Aorta (tissue), 5 donors: ENCODE measurements around the gene PRKN. TPM values are rescaled to one million over a fixed set of nuclear protein-coding genes. Genes with fewer than 3 reads are reported as not detected.

Source experiments
- ATAC-seq: fragments of 200-7000 bp; cut with Tn5 transposase; one replicate; pipeline ENCODE4 v1.9.1; 2022; ENCODE audit warnings: moderate library complexity; ENCODE audit not compliant: low FRiP score
- DNase-seq, 2 donors: peaks; one replicate each; pipeline ENCODE4 v3.0.0-alpha.2; 2020
- H3K27ac ChIP-seq, 2 donors: one replicate each; pipeline ENCODE4 v1.5.1; 2013; ENCODE audit warnings: low read length in 2 of 2, mild to moderate bottlenecking in 2 of 2, moderate library complexity in 2 of 2, control low read depth in 1 of 2, inconsistent platforms in 1 of 2, low read depth in 1 of 2
- H3K27me3 ChIP-seq, 2 donors: one replicate each; pipeline ENCODE4 v1.6.1; 2013; ENCODE audit warnings: control low read depth in 1 of 2, low read length in 1 of 2, mild to moderate bottlenecking in 1 of 2, moderate library complexity in 1 of 2; ENCODE audit not compliant: insufficient read depth in 2 of 2, control insufficient read depth in 1 of 2
- H3K36me3 ChIP-seq, 2 donors: one replicate each; pipeline ENCODE4 v1.6.1; 2013; ENCODE audit warnings: control low read depth in 1 of 2, low read length in 1 of 2, mild to moderate bottlenecking in 1 of 2; ENCODE audit not compliant: insufficient read depth in 2 of 2, control insufficient read depth in 1 of 2
- H3K4me1 ChIP-seq, 2 donors: one replicate each; pipeline ENCODE4 v1.6.1; 2013; ENCODE audit warnings: low read length in 2 of 2, control low read depth in 1 of 2, mild to moderate bottlenecking in 1 of 2, moderate library complexity in 1 of 2; ENCODE audit not compliant: insufficient read depth in 2 of 2, control insufficient read depth in 1 of 2
- H3K4me3 ChIP-seq, 2 donors: one replicate each; pipeline ENCODE4 v1.5.1; 2013; ENCODE audit warnings: low read length in 2 of 2, control low read depth in 1 of 2, mild to moderate bottlenecking in 1 of 2
- H3K9me3 ChIP-seq: one replicate; pipeline ENCODE4 v1.6.1; 2013; ENCODE audit warnings: mild to moderate bottlenecking, low read length; ENCODE audit not compliant: control insufficient read depth
- WGBS, 2 donors: extraction: QIAGEN DNeasy Blood & Tissue Kit; methylation state at CpG; one replicate each; pipeline ENCODE4 v1.1.7; 2013; 5-methylcytosine and 5-hydroxymethylcytosine counted together
- intact Hi-C, 2 donors: fragments of 100-400 bp; cut with DNase I; formaldehyde crosslinking; loops; one replicate each; pipeline versions ENCODE4 v1.14.2 to v1.15.0; 2022
- polyA plus RNA-seq, 2 donors: library from polyadenylated mRNA; stranded (reverse); fragments of 200-250 nt; gene quantifications; one replicate each; pipeline ENCODE4 v1.2.3, GENCODE V29; 2013
- total RNA-seq, 2 donors: library from RNA; stranded (reverse); fragmentation: NEBNext Ultra II Directional; extraction: Animal tissue kit (Norgen Biotek cat#: 25700); gene quantifications; one replicate each; pipeline ENCODE4 v1.2.1, GENCODE V29; 2021
- donor health status: healthy with polysubstance abuse.
- donor health status: Bipolar disorder and iron deficiency.
- donor health status: DM: no; HTN: no; CAD: no.
- donor health status: DM: no; HTN: no; CAD: no.
- donor health status: DM: yes; HTN: yes; CAD: no.

PRKN gene
- total and polyA plus RNA-seq, 4 donors: 1.0 to 17.3 (median 5.7) TPM

DNA sequence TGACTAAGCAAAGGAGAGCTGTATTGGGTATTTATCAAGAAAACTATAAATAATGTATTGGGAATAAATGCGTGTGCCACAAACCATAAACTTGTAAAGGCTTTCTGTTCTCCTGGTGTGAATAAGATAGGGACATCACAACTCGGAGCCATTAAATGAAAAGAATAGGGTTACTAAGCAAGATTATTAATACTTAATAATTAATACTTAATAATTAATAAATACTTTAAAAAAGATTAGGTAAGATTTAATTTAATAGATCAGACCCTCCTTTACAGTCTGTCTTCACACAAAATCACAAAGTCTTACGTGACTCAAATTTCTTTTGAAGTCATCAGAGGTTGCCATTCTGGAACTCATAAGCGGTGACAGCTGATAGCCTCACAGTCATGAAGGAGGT, 648.9 kb downstream of the PRKN start:
- no peak for ATAC-seq
- no peak for DNase-seq
- H3K27ac ChIP-seq: no peak overlapping the region
- H3K4me3 ChIP-seq: no peak overlapping the region
- H3K9me3 ChIP-seq: no peaks in the 10 kb centered on the region
- no peaks in the 10 kb centered on the region for H3K36me3 ChIP-seq
- WGBS, 2 donors: 70 to 71% methylated on average over 4 of the region's 4 CpGs
- no peaks in the 10 kb centered on the region for H3K27me3 ChIP-seq
- intact Hi-C loops: no loop called here
- H3K4me1 ChIP-seq: no peaks in the 10 kb centered on the region

DNA sequence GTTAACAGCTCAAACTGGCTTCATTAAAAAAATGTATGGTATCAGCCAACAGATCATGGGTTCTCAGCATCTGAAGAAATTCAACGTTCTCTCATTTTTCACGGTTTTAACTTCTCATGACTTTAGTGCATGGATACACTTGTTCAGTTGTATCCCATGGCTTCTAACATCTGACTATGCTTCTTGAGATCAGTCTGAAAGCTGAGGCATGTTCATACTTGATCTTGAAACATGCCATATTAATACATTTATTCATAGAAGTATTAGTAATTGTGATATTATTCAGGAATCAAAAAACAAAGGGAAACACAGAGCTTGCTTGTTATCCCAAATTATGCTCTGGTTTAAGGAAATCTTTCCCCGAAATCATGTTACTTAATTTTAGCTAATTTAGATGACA, 649.4 kb downstream of the PRKN start:
- 59 to 63% methylated on average over 3 of the region's 3 CpGs for WGBS, 2 donors
- no peak for DNase-seq
- intact Hi-C loops: no loop called here

DNA sequence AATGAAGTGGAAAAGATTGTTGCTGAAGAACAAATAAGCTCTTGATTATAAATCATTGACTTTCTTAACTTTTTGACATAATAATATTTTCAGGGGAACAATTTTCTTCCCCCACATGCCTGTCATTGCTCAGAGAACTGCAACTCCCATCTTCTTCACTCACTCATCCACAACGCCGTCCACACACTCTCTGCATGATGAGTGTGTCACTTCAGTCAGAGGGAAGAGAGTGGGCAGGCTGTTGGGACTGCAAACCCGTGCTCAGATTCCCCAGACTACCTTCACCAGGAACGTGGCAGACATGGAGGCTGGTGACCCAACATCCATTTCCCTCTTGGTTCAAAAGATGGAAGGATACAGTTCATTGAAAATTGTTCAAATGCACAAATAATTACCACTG, 650.8 kb downstream of the PRKN start:
- intact Hi-C loops: no loop called here
- H3K4me1 ChIP-seq: no peaks in the 10 kb centered on the region
- no peak for ATAC-seq
- DNase-seq: no peak
- no peak overlapping the region for H3K4me3 ChIP-seq
- H3K27me3 ChIP-seq: no peaks in the 10 kb centered on the region
- H3K36me3 ChIP-seq: no peaks in the 10 kb centered on the region
- 65 to 72% methylated on average over 4 of the region's 4 CpGs for WGBS, 2 donors
- no peaks in the 10 kb centered on the region for H3K9me3 ChIP-seq
- no peak overlapping the region for H3K27ac ChIP-seq

More for the DNA sequence above, 649.4 kb downstream of the PRKN start:
- no peak for ATAC-seq
- Histone ChIP-seq H3K27ac (no peak overlapping the region), H3K36me3 (no peaks in the 10 kb centered on the region), H3K4me1 (no peaks in the 10 kb centered on the region), H3K4me3 (no peak overlapping the region), H3K27me3 (no peaks in the 10 kb centered on the region), H3K9me3 (no peaks in the 10 kb centered on the region)

DNA sequence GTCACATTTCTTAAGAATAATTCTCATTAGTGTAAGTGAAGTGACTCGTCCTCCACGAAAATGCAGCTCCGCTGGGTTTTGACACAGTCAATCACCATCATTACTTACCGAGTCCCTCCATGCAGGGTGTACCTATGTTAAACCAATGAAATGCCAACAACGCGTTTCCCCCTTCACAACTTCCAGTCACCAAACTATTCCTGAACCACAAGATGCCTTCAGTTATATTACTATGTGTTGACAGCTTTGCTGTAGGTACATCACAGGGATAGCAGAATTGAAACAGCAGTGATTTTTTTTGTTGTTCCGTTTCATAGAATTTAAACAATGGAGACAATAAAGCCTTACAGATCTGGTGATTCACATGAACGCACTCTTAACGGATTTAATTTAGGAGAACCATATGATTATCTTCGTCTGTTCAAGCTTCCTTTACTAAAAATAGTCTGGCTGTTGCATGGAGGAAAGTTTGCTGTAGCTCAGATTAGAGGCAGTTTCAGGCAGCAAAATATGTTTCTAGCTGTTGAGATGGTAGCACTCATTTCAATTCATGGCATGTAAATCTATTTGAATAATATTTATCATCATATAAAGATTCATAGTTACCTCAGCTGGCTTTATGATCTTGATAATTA, 652.8 kb downstream of the PRKN start:
- intact Hi-C loops: no loop called here
- H3K9me3 ChIP-seq: peaks cover 5% of the 10 kb centered on the region
- no peak overlapping the region for H3K4me3 ChIP-seq
- no peaks in the 10 kb centered on the region for H3K4me1 ChIP-seq
- H3K27me3 ChIP-seq: no peaks in the 10 kb centered on the region
- H3K36me3 ChIP-seq: no peaks in the 10 kb centered on the region
- no peak overlapping the region for H3K27ac ChIP-seq
- 83% methylated on average over 10 of the region's 10 CpGs for WGBS, 2 donors
- DNase-seq (no peak), ATAC-seq (no peak)

DNA sequence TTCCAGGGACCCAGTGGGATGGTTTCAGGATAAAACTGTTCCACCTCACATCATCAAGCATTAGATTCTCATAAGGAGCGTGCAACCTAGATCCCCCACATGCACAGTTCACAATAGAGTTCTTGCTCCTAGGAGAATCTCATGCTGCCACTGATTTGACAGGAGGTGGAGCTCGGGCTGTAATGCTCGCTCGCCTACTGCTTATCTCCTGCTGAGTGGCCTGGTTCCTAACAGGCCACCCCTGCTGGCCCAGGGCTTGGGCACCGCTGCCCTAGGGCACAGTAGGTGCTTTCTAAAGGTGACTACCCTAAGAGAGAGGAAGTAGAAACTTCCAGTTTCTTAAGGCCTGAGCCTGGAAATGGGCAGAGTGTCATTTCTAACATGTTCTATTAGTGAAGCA, 656.9 kb downstream of the PRKN start:
- intact Hi-C loops: no loop called here
- H3K27me3 ChIP-seq: no peaks in the 10 kb centered on the region
- H3K4me1 ChIP-seq: no peaks in the 10 kb centered on the region
- ATAC-seq (no peak), DNase-seq (no peak)
- no peaks in the 10 kb centered on the region for H3K36me3 ChIP-seq
- peaks cover 5% of the 10 kb centered on the region for H3K9me3 ChIP-seq
- H3K27ac ChIP-seq: no peak overlapping the region
- 87% methylated on average over 5 of the region's 5 CpGs for WGBS, 2 donors
- no peak overlapping the region for H3K4me3 ChIP-seq

DNA sequence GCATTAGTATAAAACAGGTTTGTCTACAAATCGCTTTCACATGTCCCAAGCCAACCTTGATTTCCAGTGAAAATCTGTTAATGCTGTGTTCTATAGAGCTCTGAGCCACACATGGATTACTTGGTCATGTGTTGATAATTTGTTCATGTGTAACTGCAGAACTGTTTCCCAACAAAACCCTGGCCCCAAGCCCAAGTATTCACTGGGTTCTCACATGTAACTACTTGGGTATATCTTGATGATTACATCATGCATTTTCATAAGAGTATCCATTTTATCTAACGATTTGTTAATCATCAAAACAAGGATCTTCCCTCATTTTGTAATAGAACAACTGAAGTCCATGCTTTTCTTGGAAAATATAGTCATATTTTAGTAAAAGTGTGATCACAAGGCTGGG, 657.6 kb downstream of the PRKN start:
- no peaks in the 10 kb centered on the region for H3K36me3 ChIP-seq
- DNase-seq (no peak), ATAC-seq (no peak)
- peaks cover 5% of the 10 kb centered on the region for H3K9me3 ChIP-seq
- no peak overlapping the region for H3K4me3 ChIP-seq
- no peak overlapping the region for H3K27ac ChIP-seq
- 91 to 95% methylated on average over 2 of the region's 2 CpGs for WGBS, 2 donors
- H3K27me3 ChIP-seq: no peaks in the 10 kb centered on the region
- intact Hi-C loops: no loop called here
- no peaks in the 10 kb centered on the region for H3K4me1 ChIP-seq

DNA sequence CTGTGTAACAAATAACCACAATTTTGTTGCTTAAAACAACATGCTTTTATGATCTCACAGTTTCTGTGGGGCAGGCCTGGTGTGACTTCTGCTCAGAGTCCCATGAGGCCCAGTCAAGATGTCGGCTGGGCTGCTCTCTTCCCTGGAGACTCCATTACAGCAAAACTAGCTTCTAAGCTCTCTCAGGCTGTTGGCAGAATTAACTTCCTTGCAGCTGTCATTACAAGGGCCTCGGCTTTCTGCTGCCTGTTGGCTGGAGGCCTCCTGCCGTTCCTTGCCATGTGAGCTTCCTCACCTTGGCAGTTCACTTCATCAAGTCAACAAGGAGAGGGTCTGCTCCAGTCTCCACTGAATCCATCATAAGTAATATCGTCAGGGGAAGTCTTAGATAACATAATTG, 659.2 kb downstream of the PRKN start:
- 29 to 41% methylated on average over 4 of the region's 4 CpGs for WGBS, 2 donors
- no peak for DNase-seq
- no peaks in the 10 kb centered on the region for H3K4me1 ChIP-seq
- no peak for ATAC-seq
- intact Hi-C loops: no loop called here
- no peak overlapping the region for H3K27ac ChIP-seq
- H3K36me3 ChIP-seq: no peaks in the 10 kb centered on the region
- H3K9me3 ChIP-seq: peaks cover 5% of the 10 kb centered on the region
- no peaks in the 10 kb centered on the region for H3K27me3 ChIP-seq
- H3K4me3 ChIP-seq: no peak overlapping the region

DNA sequence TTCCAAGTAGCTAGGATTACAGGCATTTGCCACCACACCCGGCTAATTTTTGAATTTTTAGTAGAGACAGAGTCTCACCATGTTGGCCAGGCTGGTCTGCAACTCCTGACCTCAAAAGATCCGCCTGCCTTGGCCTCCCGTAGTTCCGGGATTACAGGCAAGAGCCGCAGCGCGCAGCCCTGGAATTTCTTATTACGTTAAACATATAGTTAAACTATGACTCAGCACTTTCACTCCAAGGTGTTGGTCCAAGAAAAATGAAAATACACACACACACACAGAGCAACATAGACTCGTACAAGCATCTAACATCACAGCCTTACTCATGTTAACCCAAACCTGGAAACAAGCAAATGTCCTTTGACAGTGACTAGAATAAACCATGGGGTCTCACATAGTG, 663.9 kb downstream of the PRKN start:
- 83 to 85% methylated on average over 9 of the region's 9 CpGs for WGBS, 2 donors
- H3K4me3 ChIP-seq: no peak overlapping the region
- DNase-seq (no peak), ATAC-seq (no peak)
- no peak overlapping the region for H3K27ac ChIP-seq
- no peaks in the 10 kb centered on the region for H3K27me3 ChIP-seq
- no peaks in the 10 kb centered on the region for H3K36me3 ChIP-seq
- intact Hi-C loops: no loop called here
- no peaks in the 10 kb centered on the region for H3K9me3 ChIP-seq
- peaks cover 0 to 8% of the 10 kb centered on the region in 2 donors for H3K4me1 ChIP-seq

DNA sequence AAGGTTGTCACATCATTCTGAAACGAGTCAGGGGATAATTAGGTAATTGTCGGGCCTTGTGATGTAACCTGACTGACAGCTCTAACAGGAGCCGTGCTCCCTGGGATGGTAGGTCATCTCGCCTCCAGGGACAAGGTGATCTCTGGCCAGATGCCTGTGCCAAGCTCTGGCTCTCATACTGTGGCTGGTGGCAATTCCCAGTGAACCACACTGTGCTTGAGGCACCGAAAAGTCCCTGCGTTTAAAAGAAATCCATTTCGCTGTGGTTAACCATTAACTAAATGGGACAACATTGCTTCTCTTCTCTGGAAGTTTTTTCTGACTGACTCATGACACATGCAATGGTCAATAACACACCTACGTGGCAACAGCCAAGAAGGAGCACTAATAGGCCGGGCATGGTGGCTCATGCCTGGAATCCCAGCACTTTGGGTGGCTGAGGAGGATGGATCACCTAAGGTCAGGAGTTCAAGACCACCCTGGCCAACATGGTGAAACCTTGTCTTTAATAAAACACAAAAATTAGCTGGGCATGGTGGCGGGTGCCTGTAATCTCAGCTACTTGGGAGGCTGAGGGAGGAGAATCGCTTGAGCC, 669.2 kb downstream of the PRKN start:
- H3K4me1 ChIP-seq: peaks cover 0 to 8% of the 10 kb centered on the region in 2 donors
- H3K4me3 ChIP-seq: no peak overlapping the region
- no peaks in the 10 kb centered on the region for H3K9me3 ChIP-seq
- no peak overlapping the region for H3K27ac ChIP-seq
- WGBS, 2 donors: 93 to 95% methylated on average over 11 of the region's 11 CpGs
- H3K27me3 ChIP-seq: no peaks in the 10 kb centered on the region
- no peak for ATAC-seq
- intact Hi-C loops: no loop called here
- H3K36me3 ChIP-seq: no peaks in the 10 kb centered on the region
- DNase-seq: no peak
